HepG2 (cell line): ENCODE data around the gene TECPR1. TPM values are rescaled to one million over a fixed set of nuclear protein-coding genes. Genes with fewer than 3 reads are reported as not detected.
A peak's percentile ranks its signal among the peaks of the same experiment; 100 is the strongest.

ENCODE experiments used
- ARID4A ChIP-seq: sonication (generic); formaldehyde crosslinking; IDR thresholded peaks from 2 replicates; pipeline ENCODE4 v1.5.0; 2020; ENCODE audit warnings: mild to moderate bottlenecking, missing genetic modification reagents, borderline replicate concordance
- FOXP1 ChIP-seq, 2 experiments: fragments of 450-650 bp in 1 of 2; IDR thresholded peaks; 2 replicates each; pipeline ENCODE4 v1.6.1; 2017 to 2018; ENCODE audit warnings: antibody characterized with exemption in 1 of 2
- MAX ChIP-seq: IDR thresholded peaks from 2 replicates; pipeline ENCODE4 v1.6.1; 2012; ENCODE audit warnings: inconsistent platforms
- MED1 ChIP-seq: sonication (generic); formaldehyde crosslinking; IDR thresholded peaks from 2 replicates; pipeline ENCODE4 v1.4.0; 2020; ENCODE audit warnings: missing genetic modification reagents
- MED13 ChIP-seq: sonication (generic); formaldehyde crosslinking; IDR thresholded peaks from 2 replicates; pipeline ENCODE4 v1.5.0; 2020; ENCODE audit warnings: missing genetic modification reagents
- MXD4 ChIP-seq: IDR thresholded peaks from 2 replicates; pipeline ENCODE4 v1.6.1; 2016; ENCODE audit warnings: mild to moderate bottlenecking, missing biosample characterization, missing genetic modification reagents
- MYPOP ChIP-seq: sonication (generic); formaldehyde crosslinking; IDR thresholded peaks from 2 replicates; pipeline ENCODE4 v1.8.1; 2023; ENCODE audit warnings: mild to moderate bottlenecking, moderate library complexity, missing genetic modification reagents
- ONECUT2 ChIP-seq: sonication (generic); formaldehyde crosslinking; IDR thresholded peaks from 2 replicates; pipeline ENCODE4 v1.4.0; 2020; ENCODE audit warnings: missing genetic modification reagents
- RARG ChIP-seq: sonication (generic); formaldehyde crosslinking; IDR thresholded peaks from 2 replicates; pipeline ENCODE4 v1.4.0; 2020; ENCODE audit warnings: low read depth, mild to moderate bottlenecking, missing genetic modification reagents
- SAP130 ChIP-seq: IDR thresholded peaks from 2 replicates; pipeline ENCODE4 v1.6.1; 2016; ENCODE audit warnings: low read depth
- SSRP1 ChIP-seq: IDR thresholded peaks from 2 replicates; pipeline ENCODE4 v1.6.1; 2016; ENCODE audit warnings: control low read depth
- TFAP4 ChIP-seq: sonication (generic); IDR thresholded peaks from 2 replicates; pipeline ENCODE4 v1.6.1; 2016; ENCODE audit warnings: low read depth, borderline replicate concordance
- ZFP82 ChIP-seq: sonication (generic); formaldehyde crosslinking; IDR thresholded peaks from 2 replicates; pipeline ENCODE4 v1.5.1; 2020; ENCODE audit warnings: mild to moderate bottlenecking, missing genetic modification reagents, borderline replicate concordance
- ZNF276 ChIP-seq: sonication (generic); formaldehyde crosslinking; IDR thresholded peaks from 2 replicates; pipeline ENCODE4 v1.4.0; 2020; ENCODE audit warnings: mild to moderate bottlenecking, low read depth, missing genetic modification reagents
- ZNF382 ChIP-seq: sonication (generic); formaldehyde crosslinking; IDR thresholded peaks from 2 replicates; pipeline ENCODE4 v1.5.0; 2020; ENCODE audit warnings: missing genetic modification reagents, mild to moderate bottlenecking, borderline replicate concordance
- ZNF678 ChIP-seq: sonication (generic); formaldehyde crosslinking; IDR thresholded peaks from 2 replicates; pipeline ENCODE4 v1.4.0; 2020; ENCODE audit warnings: mild to moderate bottlenecking, missing genetic modification reagents
- ZNF691 ChIP-seq: sonication (generic); formaldehyde crosslinking; IDR thresholded peaks from 2 replicates; pipeline ENCODE4 v1.4.0; 2020; ENCODE audit warnings: missing genetic modification reagents, low read depth, mild to moderate bottlenecking, borderline replicate concordance
- polyA plus RNA-seq, 8 experiments: library from polyadenylated mRNA; depleted of rRNA in 3 of 8; stranded (reverse) in 7 of 8; unstranded in 1 of 8; fragments of >200 nt; fragmentation: Illumina TruSeq in 4 of 8; extraction: Trizol in 4 of 8; gene quantifications; 2 replicates each; pipeline versions ENCODE4 v1.2.1 to v1.2.3, GENCODE V29; 2011 to 2016; ENCODE audit warnings: low read depth in 4 of 8, missing spikeins in 1 of 8, mixed read lengths in 1 of 8; ENCODE audit not compliant: insufficient read depth in 1 of 8
- total RNA-seq, 5 experiments: library from RNA; depleted of rRNA; stranded (reverse); fragments of >200 nt; fragmentation: Illumina TruSeq; extraction: Trizol; gene quantifications; 2 replicates each; pipeline ENCODE4 v1.2.3, GENCODE V29; 2016; ENCODE audit warnings: low read depth in 1 of 5

TECPR1 gene
- total and polyA plus RNA-seq, 2 of the 13 experiments (the other 11 are each of a cell fraction or from before 2014, with no cell fraction given) = 2.3 to 6.3 TPM

- peak; percentile 91 for TF ChIP-seq ONECUT2 (CRISPR knock-in tag)
- TF ChIP-seq MED13 (CRISPR knock-in tag) = no peak
- TF ChIP-seq ZNF691 (CRISPR knock-in tag) = no peak
- no peak for TF ChIP-seq ZNF276 (CRISPR knock-in tag)
- TF ChIP-seq SSRP1 (CRISPR knock-in tag) = no peak
- TF ChIP-seq ZFP82 = no peak
- TF ChIP-seq MYPOP (CRISPR knock-in tag) = no peak
- TF ChIP-seq TFAP4 = peak; percentile 89
- peak; percentile 91 for TF ChIP-seq ARID4A (CRISPR knock-in tag)
- peak; percentile 55; the same call in 1 of the 2 replicates for TF ChIP-seq MXD4 (CRISPR knock-in tag)
- no peak for TF ChIP-seq RARG
- peak; percentile 47; the same call in 1 of the 2 replicates for TF ChIP-seq FOXP1 (IDR thresholded peaks at IDR 0.05)
- peak; percentile 93 for TF ChIP-seq FOXP1 (CRISPR knock-in tag; IDR thresholded peaks at IDR 0.05)
- TF ChIP-seq ZNF678 (CRISPR knock-in tag) = no peak
- peak; percentile 85 for TF ChIP-seq MED1
- peak; percentile 98 for TF ChIP-seq SAP130 (CRISPR knock-in tag)
- no peak for TF ChIP-seq ZNF382 (CRISPR knock-in tag)
- TF ChIP-seq MAX = peak; percentile 89
These were observed 48.8 kb upstream of the TECPR1 start (continued) for GRCh38 chr7:98300595-98301372.
